ENCODE measurements around the gene ZBTB20. TPM values are rescaled to one million over a fixed set of nuclear protein-coding genes. Genes with fewer than 3 reads are reported as not detected.

The ZBTB20 gene
- total and polyA plus RNA-seq, 2 experiments from 2014 or later: 15.7 to 37.3 TPM

DNA sequence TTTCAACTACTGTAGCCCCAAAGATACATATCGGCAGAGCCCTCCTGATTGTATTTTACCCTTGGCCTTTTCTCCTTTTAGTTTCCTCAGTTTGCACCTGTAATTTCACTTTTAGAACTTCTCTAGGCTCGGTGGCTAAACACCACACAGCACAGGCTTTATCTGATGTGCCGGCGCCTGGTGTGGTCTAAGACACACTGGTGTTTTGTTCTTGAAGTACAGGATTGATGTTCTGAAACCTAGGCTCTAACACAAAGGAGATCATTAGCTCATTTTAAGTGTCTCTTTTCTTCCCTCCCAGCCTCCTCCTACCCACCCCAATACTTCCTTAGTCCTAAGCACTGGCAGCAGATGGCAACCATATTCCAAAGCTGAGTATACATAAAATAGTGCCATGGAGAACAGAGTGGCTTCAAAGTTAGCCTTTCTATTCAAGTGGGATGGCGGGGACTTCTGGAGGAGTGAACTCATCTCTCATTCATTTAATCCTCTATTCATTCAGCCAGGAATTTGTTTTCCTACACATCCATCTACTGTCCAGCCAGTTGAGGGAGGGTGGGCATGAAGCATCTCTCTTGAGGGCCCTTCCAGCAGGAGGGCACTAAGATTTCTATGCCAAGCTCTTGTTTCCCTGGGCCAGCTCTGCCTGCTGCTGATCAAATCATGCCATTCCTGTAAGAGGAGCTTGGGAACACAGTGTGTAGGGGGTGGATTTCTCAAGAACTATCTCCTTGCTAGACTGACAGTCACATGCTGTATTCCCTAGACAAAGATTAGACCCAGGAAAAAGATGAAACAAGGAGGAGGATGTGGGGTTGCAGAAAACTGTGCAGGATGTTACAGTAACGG lies 782.1 kb downstream of the ZBTB20 start:
- no peaks in the 10 kb centered on the region for H3K4me1 ChIP-seq (ENCODE audit: low read depth)
- H3K4me3 ChIP-seq: no peak overlapping the region
- H3K9me3 ChIP-seq (ENCODE audit: low read depth): no peaks in the 10 kb centered on the region
- no peaks in the 10 kb centered on the region for H3K27me3 ChIP-seq
- TF ChIP-seq, protein P1, sequence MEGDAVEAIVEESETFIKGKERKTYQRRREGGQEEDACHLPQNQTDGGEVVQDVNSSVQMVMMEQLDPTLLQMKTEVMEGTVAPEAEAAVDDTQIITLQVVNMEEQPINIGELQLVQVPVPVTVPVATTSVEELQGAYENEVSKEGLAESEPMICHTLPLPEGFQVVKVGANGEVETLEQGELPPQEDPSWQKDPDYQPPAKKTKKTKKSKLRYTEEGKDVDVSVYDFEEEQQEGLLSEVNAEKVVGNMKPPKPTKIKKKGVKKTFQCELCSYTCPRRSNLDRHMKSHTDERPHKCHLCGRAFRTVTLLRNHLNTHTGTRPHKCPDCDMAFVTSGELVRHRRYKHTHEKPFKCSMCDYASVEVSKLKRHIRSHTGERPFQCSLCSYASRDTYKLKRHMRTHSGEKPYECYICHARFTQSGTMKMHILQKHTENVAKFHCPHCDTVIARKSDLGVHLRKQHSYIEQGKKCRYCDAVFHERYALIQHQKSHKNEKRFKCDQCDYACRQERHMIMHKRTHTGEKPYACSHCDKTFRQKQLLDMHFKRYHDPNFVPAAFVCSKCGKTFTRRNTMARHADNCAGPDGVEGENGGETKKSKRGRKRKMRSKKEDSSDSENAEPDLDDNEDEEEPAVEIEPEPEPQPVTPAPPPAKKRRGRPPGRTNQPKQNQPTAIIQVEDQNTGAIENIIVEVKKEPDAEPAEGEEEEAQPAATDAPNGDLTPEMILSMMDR (IDR thresholded peaks at IDR 0.05; ENCODE audit: low read depth, low read length): no peak
- H3K36me3 ChIP-seq: no peaks in the 10 kb centered on the region
- H3K27ac ChIP-seq: no peak overlapping the region
- DNase-seq (ENCODE audit: low read depth in 1 of 2, low spot score in 1 of 2): peak in 1 of 2 donors; percentile 51

DNA sequence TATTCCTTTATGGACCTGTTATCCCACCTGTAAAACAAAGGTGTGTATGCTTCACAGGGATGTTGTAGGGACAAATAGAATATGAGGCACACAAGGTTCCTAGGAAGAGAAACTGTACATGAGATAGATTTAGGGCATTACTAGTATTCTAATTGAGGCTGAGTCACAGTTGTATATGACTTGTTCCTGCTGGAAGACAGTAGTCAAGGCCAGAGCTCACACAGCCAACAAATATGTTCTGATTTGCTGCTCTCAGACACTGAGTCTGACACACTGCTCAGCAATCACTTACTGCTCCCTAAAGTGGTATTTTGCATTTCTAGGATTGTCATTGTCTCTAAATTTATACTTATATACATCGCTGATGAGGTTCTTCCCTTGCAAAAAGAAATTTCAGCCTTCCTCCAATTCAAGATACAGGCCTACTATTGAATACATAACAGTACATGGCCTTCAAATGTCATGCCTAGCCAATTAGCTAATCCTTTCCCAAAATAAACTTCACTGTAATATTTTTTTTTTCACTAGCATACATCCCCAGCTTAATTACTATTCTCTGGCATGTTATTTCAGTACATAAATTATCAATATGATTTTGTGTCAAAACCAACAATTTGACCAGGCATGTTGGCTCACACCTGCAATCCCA lies 783.4 kb downstream of the ZBTB20 start:
- no peaks in the 10 kb centered on the region for H3K27me3 ChIP-seq
- H3K4me3 ChIP-seq: no peak overlapping the region
- DNase-seq (ENCODE audit: low read depth in 1 of 2, low spot score in 1 of 2): peak in 1 of 2 donors; percentile 42
- H3K27ac ChIP-seq: no peak overlapping the region
- H3K9me3 ChIP-seq (ENCODE audit: low read depth): no peaks in the 10 kb centered on the region
- H3K36me3 ChIP-seq: no peaks in the 10 kb centered on the region
- H3K4me1 ChIP-seq (ENCODE audit: low read depth): no peaks in the 10 kb centered on the region
- TF ChIP-seq, protein P1 (IDR thresholded peaks at IDR 0.05; ENCODE audit: low read depth, low read length): no peak

DNA sequence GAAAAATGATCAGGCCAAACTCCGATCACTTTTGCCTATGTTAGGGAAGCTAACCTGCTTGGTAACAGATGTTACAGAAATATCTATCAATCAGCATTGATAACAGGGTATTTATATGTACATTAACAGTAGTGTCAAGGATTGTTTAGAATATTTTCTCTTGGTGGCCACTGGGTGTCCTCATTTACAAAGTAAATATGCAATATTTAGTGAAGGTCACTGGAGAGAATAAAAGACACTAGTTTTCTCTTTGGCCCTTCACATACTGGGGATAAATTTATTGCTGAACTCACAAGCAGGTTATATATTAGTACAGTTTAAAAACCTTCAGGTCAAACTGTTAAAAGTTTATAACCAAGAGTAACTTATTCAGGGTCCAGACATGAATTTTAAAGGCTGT lies 784.3 kb downstream of the ZBTB20 start:
- Histone ChIP-seq H3K4me3 (no peak overlapping the region), H3K36me3 (no peaks in the 10 kb centered on the region), H3K9me3 (ENCODE audit: low read depth) (no peaks in the 10 kb centered on the region), H3K27ac (no peak overlapping the region), H3K27me3 (no peaks in the 10 kb centered on the region), H3K4me1 (ENCODE audit: low read depth) (no peaks in the 10 kb centered on the region)
- DNase-seq (ENCODE audit: low read depth in 1 of 2, low spot score in 1 of 2): peak; percentile 25 to 66
- TF ChIP-seq, protein P1 (IDR thresholded peaks at IDR 0.05; ENCODE audit: low read depth, low read length): peak; percentile 38

DNA sequence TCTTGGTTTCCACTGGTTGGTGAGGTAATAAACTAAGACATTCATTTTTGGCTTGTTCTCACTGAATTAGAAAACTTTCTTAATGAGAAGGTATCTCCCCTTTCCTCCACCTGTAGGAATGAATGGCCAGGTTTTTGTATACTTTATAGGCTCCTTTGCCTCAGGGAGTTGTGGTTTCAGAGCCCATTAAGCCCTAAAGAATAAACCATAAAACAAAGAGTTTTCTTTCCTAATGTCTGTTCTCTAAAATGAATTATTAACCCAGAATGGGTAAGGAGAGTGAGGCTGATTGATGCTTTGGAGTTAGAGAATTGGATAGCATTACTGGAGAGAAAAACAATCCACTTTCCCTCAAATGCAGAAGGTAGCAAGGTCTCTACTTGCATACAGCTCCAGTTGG lies 785.7 kb downstream of the ZBTB20 start:
- no peak overlapping the region for H3K27ac ChIP-seq
- H3K36me3 ChIP-seq: no peaks in the 10 kb centered on the region
- H3K4me3 ChIP-seq: no peak overlapping the region
- no peak for DNase-seq (ENCODE audit: low read depth in 1 of 2, low spot score in 1 of 2)
- TF ChIP-seq, protein P1 (IDR thresholded peaks at IDR 0.05; ENCODE audit: low read depth, low read length): no peak
- H3K27me3 ChIP-seq: no peaks in the 10 kb centered on the region
- no peaks in the 10 kb centered on the region for H3K4me1 ChIP-seq (ENCODE audit: low read depth)
- no peaks in the 10 kb centered on the region for H3K9me3 ChIP-seq (ENCODE audit: low read depth)

DNA sequence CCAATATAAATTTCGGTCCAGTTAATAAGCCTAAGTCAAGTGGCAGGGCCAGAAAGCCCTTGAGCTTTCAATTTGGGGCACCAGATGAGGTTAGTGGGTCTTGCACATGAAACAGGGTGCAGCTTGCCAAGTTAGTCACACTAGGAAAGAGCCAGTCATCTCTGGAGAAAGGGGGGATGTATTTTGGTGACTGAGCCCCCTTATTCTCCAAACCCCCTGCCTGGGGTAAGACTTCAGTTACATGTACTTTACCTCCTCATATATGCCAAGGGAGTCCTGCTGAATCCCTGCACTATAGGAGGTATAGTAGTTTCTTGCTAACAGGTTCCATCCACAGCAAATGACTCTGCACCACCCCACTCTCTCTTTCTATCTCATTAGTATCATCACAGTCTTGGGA lies 790.6 kb downstream of the ZBTB20 start:
- no peak for DNase-seq (ENCODE audit: low read depth in 1 of 2, low spot score in 1 of 2)
- TF ChIP-seq, protein P1 (IDR thresholded peaks at IDR 0.05; ENCODE audit: low read depth, low read length): no peak
- Histone ChIP-seq H3K27me3 (no peaks in the 10 kb centered on the region), H3K36me3 (no peaks in the 10 kb centered on the region), H3K4me3 (no peak overlapping the region), H3K27ac (no peak overlapping the region), H3K9me3 (ENCODE audit: low read depth) (no peaks in the 10 kb centered on the region), H3K4me1 (ENCODE audit: low read depth) (no peaks in the 10 kb centered on the region)
